Measurements from ENCODE around the gene ZNF354B. TPM values are rescaled to one million over a fixed set of nuclear protein-coding genes. Genes with fewer than 3 reads are reported as not detected.
"Not testable (repeated sequence)": the region's sequence is repeated elsewhere in the genome, so short reads cannot be mapped to it uniquely, and the experiment has no call there.

The ZNF354B gene
- total and polyA plus RNA-seq, 2 experiments from 2014 or later, result 3.4 to 4.9 TPM

DNA sequence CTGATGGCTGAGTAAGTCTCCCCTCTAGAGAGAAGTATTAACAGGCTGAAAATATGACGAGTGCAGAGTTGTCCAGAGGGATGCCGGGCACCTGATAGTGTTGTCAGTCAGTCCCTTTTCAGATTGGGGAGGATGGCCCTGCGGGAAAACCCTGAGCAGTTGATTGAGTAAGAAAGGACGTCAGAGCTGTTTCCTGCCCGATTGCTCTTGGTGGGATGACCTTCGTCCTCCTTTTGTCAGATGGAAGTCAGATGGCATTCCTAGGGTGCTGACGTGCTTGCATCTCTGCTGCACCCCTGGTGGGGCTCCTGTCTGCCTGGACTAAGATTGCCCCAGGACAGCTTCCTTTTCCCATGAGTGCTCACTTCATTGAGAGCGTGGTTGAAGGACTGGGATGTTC lies 9.8 kb downstream of the ZNF354B start:
- H3K9me2 ChIP-seq (ENCODE audit: insufficient read depth), result no peaks in the 10 kb centered on the region
- no peaks in the 10 kb centered on the region for H3F3A ChIP-seq (ENCODE audit: insufficient read depth)
- H3K9me3 ChIP-seq (ENCODE audit: low read depth), result no peaks in the 10 kb centered on the region
- peaks cover 40% of the 10 kb centered on the region for H3K79me2 ChIP-seq (ENCODE audit: insufficient read depth)
- no peak for DNase-seq
- H3K9ac ChIP-seq, result no peak overlapping the region
- H3K36me3 ChIP-seq (ENCODE audit: low read depth), result peaks cover 59% of the 10 kb centered on the region
- H3K27ac ChIP-seq, result no peak overlapping the region
- H4K20me1 ChIP-seq (ENCODE audit: insufficient read depth), result no peaks in the 10 kb centered on the region
- WGBS, 2 experiments (ENCODE audit: low coverage in 1 of 2, low lambda C conversion rate in 2 of 2, missing lambda C conversion rate in 2 of 2), result 95 to 96% methylated on average over 8 of the region's 8 CpGs
- no peaks in the 10 kb centered on the region for H3K4me1 ChIP-seq (ENCODE audit: insufficient read depth)
- no peak overlapping the region for H2AFZ ChIP-seq
- no peaks in the 10 kb centered on the region for H3K27me3 ChIP-seq (replicated peaks; ENCODE audit: insufficient read depth)
- TF ChIP-seq EZH2phosphoT487 (IDR thresholded peaks at IDR 0.05; ENCODE audit: insufficient read depth, low read depth) (no peak), EZH2 (IDR thresholded peaks at IDR 0.05; ENCODE audit: insufficient read depth, poor library complexity, severe bottlenecking) (no peak)
- no peak overlapping the region for H3K4me3 ChIP-seq
- H3K4me2 ChIP-seq (ENCODE audit: unreplicated experiment), result no peak overlapping the region
- in situ Hi-C loops (cut with MboI), result no loop called here

GRCh38 chr5:178870411-178870810 lies 10.7 kb downstream of the ZNF354B start:
- peaks cover 57% of the 10 kb centered on the region for H3K36me3 ChIP-seq (ENCODE audit: low read depth)
- peaks cover 39% of the 10 kb centered on the region for H3K79me2 ChIP-seq (ENCODE audit: insufficient read depth)
- no peak overlapping the region for H3K4me2 ChIP-seq (ENCODE audit: unreplicated experiment)
- H4K20me1 ChIP-seq (ENCODE audit: insufficient read depth), result no peaks in the 10 kb centered on the region
- no peak for TF ChIP-seq EZH2phosphoT487 (IDR thresholded peaks at IDR 0.05; ENCODE audit: insufficient read depth, low read depth)
- TF ChIP-seq EZH2 (IDR thresholded peaks at IDR 0.05; ENCODE audit: insufficient read depth, poor library complexity, severe bottlenecking), result no peak
- no peaks in the 10 kb centered on the region for H3K4me1 ChIP-seq (ENCODE audit: insufficient read depth)
- in situ Hi-C loops (cut with MboI), result no loop called here
- no peaks in the 10 kb centered on the region for H3K9me2 ChIP-seq (ENCODE audit: insufficient read depth)
- H3K4me3 ChIP-seq, result no peak overlapping the region
- H3K27me3 ChIP-seq (replicated peaks; ENCODE audit: insufficient read depth), result no peaks in the 10 kb centered on the region
- H2AFZ ChIP-seq, result no peak overlapping the region
- H3K9ac ChIP-seq, result no peak overlapping the region
- DNase-seq, result no peak
- no peak overlapping the region for H3K27ac ChIP-seq
- 97 to 99% methylated on average over 8 of the region's 8 CpGs for WGBS, 2 experiments (ENCODE audit: low coverage in 1 of 2, low lambda C conversion rate in 2 of 2, missing lambda C conversion rate in 2 of 2)
- H3K9me3 ChIP-seq (ENCODE audit: low read depth), result no peaks in the 10 kb centered on the region
- H3F3A ChIP-seq (ENCODE audit: insufficient read depth), result no peaks in the 10 kb centered on the region

GRCh38 chr5:178872302-178872701 lies 12.5 kb downstream of the ZNF354B start:
- Histone ChIP-seq H3K36me3 (ENCODE audit: low read depth) (peaks cover 50% of the 10 kb centered on the region), H3K4me2 (ENCODE audit: unreplicated experiment) (no peak overlapping the region), H3K27me3 (replicated peaks; ENCODE audit: insufficient read depth) (no peaks in the 10 kb centered on the region), H3K27ac (no peak overlapping the region), H3K4me3 (no peak overlapping the region), H3F3A (ENCODE audit: insufficient read depth) (no peaks in the 10 kb centered on the region), H2AFZ (no peak overlapping the region), H3K9me2 (ENCODE audit: insufficient read depth) (no peaks in the 10 kb centered on the region), H3K9ac (no peak overlapping the region), H3K9me3 (ENCODE audit: low read depth) (no peaks in the 10 kb centered on the region), H3K79me2 (ENCODE audit: insufficient read depth) (peaks cover 36% of the 10 kb centered on the region), H3K4me1 (ENCODE audit: insufficient read depth) (no peaks in the 10 kb centered on the region), H4K20me1 (ENCODE audit: insufficient read depth) (no peaks in the 10 kb centered on the region)
- in situ Hi-C loops (cut with MboI), result no loop called here
- 94 to 98% methylated on average over 1 of the region's 1 CpG for WGBS, 2 experiments (ENCODE audit: low coverage in 1 of 2, low lambda C conversion rate in 2 of 2, missing lambda C conversion rate in 2 of 2)
- peak; percentile 12 for DNase-seq
- TF ChIP-seq EZH2 (IDR thresholded peaks at IDR 0.05; ENCODE audit: insufficient read depth, poor library complexity, severe bottlenecking) (no peak), EZH2phosphoT487 (IDR thresholded peaks at IDR 0.05; ENCODE audit: insufficient read depth, low read depth) (no peak)

DNA sequence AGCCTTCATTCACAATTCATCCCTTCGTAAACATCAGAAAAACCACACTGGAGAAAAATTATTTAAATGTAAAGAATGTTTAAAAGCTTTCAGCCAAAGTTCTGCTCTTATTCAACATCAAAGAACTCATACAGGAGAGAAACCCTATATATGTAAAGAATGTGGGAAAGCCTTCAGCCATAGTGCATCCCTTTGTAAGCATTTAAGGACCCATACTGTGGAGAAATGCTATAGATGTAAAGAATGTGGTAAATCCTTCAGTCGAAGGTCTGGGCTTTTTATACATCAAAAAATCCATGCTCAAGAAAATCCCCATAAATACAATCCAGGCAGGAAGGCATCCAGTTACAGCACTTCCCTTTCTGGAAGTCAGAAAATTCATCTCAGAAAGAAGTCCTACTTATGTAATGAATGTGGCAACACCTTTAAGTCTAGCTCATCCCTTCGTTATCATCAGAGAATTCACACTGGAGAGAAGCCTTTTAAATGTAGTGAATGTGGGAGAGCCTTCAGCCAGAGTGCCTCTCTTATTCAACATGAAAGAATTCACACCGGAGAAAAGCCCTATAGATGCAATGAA lies 23.5 kb downstream of the ZNF354B start:
- H3F3A ChIP-seq (ENCODE audit: insufficient read depth); H4K20me1 ChIP-seq (ENCODE audit: insufficient read depth); H3K4me2 ChIP-seq (ENCODE audit: unreplicated experiment); H3K27me3 ChIP-seq (replicated peaks; ENCODE audit: insufficient read depth); H3K9me2 ChIP-seq (ENCODE audit: insufficient read depth); H2AFZ ChIP-seq; H3K79me2 ChIP-seq (ENCODE audit: insufficient read depth); H3K4me1 ChIP-seq (ENCODE audit: insufficient read depth); in situ Hi-C loops (cut with MboI); H3K27ac ChIP-seq; H3K9ac ChIP-seq: not testable (repeated sequence)
- Histone ChIP-seq H3K9me3 (ENCODE audit: low read depth) (peaks cover 23% of the 10 kb centered on the region), H3K36me3 (ENCODE audit: low read depth) (peaks cover 92% of the 10 kb centered on the region), H3K4me3 (peak overlapping the region; percentile 9; the same call in 1 of the 2 replicates)
- WGBS, 2 experiments (ENCODE audit: low coverage in 1 of 2, low lambda C conversion rate in 2 of 2, missing lambda C conversion rate in 2 of 2), result 95 to 97% methylated on average over 4 of the region's 4 CpGs
- peak; percentile 8 for DNase-seq
